H7 (cell line): ENCODE measurements around the gene ZNF75A. TPM values are rescaled to one million over a fixed set of nuclear protein-coding genes. Genes with fewer than 3 reads are reported as not detected.

Source experiments
- total RNA-seq: library from RNA; depleted of rRNA; stranded (reverse); fragments of >200 nt; shearing (Covaris generic); gene quantifications from 2 replicates; pipeline ENCODE4 v1.2.3, GENCODE V29; 2014; rRNA removed

The ZNF75A gene
- total RNA-seq, 1 experiment from 2014 or later, result 12.1 TPM

Other genes with a start within 250 kb of the ZNF75A start
- gene IL32, start 239.9 kb upstream of the ZNF75A start, total RNA-seq, result 7.9 and 9.9 TPM in 2 replicates
- gene ZSCAN10, start 206.2 kb upstream of the ZNF75A start, total RNA-seq, result 217 and 238 TPM in 2 replicates
- 40.2 and 41.2 TPM in 2 replicates for gene ZNF205, start 192.9 kb upstream of the ZNF75A start, total RNA-seq
- gene ZNF213, start 170.5 kb upstream of the ZNF75A start, total RNA-seq, result 5.5 and 6.3 TPM in 2 replicates
- gene OR1F1, start 117.3 kb upstream of the ZNF75A start, total RNA-seq, result not detected in 2 replicates
- 9.1 and 13.1 TPM in 2 replicates for gene ZNF200, start 70.3 kb upstream of the ZNF75A start, total RNA-seq
- 0.14 TPM in 1 of 2 replicates, not detected in the other for gene MEFV, start 48.9 kb upstream of the ZNF75A start, total RNA-seq
- gene ZNF263, start 22.0 kb upstream of the ZNF75A start, total RNA-seq, result 32.4 and 47.5 TPM in 2 replicates
- 2.1 and 5.5 TPM in 2 replicates for gene TIGD7, start 67 bp upstream of the ZNF75A start, total RNA-seq
- not detected in 2 replicates for gene OR2C1, start 50.4 kb downstream of the ZNF75A start, total RNA-seq
- gene ZSCAN32, start 95.5 kb downstream of the ZNF75A start, total RNA-seq, result 19.5 and 19.9 TPM in 2 replicates
- gene ZNF174, start 95.7 kb downstream of the ZNF75A start, total RNA-seq, result 11.6 and 12.4 TPM in 2 replicates
- 1.5 and 1.9 TPM in 2 replicates for gene ZNF597, start 138.0 kb downstream of the ZNF75A start, total RNA-seq
- 11.0 and 12.6 TPM in 2 replicates for gene NAA60, start 138.2 kb downstream of the ZNF75A start, total RNA-seq
- gene C16orf90, start 190.0 kb downstream of the ZNF75A start, total RNA-seq, result not detected in 2 replicates
- 8.5 and 11.9 TPM in 2 replicates for gene CLUAP1, start 195.5 kb downstream of the ZNF75A start, total RNA-seq